Measurements from ENCODE around the gene EXOC3.
"Not testable (repeated sequence)": the region's sequence is repeated elsewhere in the genome, so short reads cannot be mapped to it uniquely, and the experiment has no call there.

The EXOC3 gene

GRCh38 chr5:470961-471749 lies 28.2 kb downstream of the EXOC3 start:
- CTCF ChIA-PET: interaction anchor here (0.5 kb wide), 1 partner anchor 199 kb away, joined by 4 read pairs; no protein-coding TSS in a partner anchor
- POLR2A ChIA-PET (ENCODE audit: low non-redundant PET): interaction anchor here (0.6 kb wide), 2 partner anchors 34 to 83 kb away, joined by 3 to 4 read pairs; no protein-coding TSS in a partner anchor
- H3K27ac ChIP-seq: peak overlapping the region; percentile 89

DNA sequence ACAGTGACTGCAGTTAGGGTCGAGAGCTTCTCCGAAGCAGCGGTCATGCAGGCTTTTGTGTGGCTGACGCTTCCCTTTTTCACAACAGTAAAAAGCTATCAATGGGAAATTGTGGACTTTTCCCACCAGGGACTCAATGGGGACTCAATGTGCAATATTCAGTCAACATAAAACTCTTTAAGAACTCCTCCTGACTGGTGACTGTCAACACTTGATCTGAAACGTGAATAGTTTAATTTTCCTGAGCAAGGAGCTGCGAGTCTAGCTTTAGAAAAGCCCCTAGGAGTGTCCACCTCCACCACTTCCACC lies 28.7 kb downstream of the EXOC3 start:
- ChIA-PET CTCF (interaction anchor here (0.5 kb wide), 1 partner anchor 198 kb away, joined by 4 read pairs; no protein-coding TSS in a partner anchor), POLR2A (ENCODE audit: low non-redundant PET) (interaction anchor here (0.6 kb wide), 2 partner anchors 33 to 84 kb away, joined by 3 to 4 read pairs; no protein-coding TSS in a partner anchor)
- TF ChIP-seq, protein P1, sequence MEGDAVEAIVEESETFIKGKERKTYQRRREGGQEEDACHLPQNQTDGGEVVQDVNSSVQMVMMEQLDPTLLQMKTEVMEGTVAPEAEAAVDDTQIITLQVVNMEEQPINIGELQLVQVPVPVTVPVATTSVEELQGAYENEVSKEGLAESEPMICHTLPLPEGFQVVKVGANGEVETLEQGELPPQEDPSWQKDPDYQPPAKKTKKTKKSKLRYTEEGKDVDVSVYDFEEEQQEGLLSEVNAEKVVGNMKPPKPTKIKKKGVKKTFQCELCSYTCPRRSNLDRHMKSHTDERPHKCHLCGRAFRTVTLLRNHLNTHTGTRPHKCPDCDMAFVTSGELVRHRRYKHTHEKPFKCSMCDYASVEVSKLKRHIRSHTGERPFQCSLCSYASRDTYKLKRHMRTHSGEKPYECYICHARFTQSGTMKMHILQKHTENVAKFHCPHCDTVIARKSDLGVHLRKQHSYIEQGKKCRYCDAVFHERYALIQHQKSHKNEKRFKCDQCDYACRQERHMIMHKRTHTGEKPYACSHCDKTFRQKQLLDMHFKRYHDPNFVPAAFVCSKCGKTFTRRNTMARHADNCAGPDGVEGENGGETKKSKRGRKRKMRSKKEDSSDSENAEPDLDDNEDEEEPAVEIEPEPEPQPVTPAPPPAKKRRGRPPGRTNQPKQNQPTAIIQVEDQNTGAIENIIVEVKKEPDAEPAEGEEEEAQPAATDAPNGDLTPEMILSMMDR (conservative IDR thresholded peaks at IDR 0.05; ENCODE audit: low read depth): no peak
- H3K27ac ChIP-seq: peak overlapping the region; percentile 89
- DNase-seq (ENCODE audit: low spot score): no peak

More at GRCh38 chr5:470961-471749, 28.2 kb downstream of the EXOC3 start:
- TF ChIP-seq, protein P1 (conservative IDR thresholded peaks at IDR 0.05; ENCODE audit: low read depth): no peak
- no peak for DNase-seq (ENCODE audit: low spot score)

DNA sequence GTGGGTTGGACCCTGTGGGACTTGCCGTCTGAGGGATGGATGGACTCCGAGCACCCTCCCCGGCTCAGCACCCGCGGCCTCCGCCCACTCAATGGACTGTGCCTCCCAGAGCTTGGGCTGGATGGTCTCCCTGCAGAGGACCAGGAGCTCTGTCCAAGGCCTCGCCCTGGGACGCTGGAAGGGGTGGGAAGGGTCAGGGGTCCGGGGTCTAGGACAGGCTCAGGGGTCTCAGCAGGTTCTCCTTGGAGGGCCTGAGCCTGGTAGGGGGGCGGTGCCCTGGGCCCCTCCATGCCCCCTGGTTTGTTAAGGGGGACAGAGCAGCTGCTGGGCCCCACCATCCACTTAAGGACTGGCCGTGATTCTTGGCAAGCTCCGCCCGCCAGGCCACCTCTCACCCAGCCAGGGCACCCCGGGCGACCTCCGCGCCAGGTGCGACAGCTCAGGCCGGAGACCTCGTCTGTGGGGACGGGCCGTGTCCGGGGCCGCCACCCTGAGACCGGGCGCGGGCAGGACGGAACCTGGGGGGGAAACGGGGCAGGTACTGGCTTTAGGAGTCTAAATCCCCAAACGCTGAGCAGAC lies 29.2 kb downstream of the EXOC3 start:
- DNase-seq (ENCODE audit: low spot score): no peak
- ChIA-PET CTCF (interaction anchor here (0.6 kb wide), 1 partner anchor 151 kb away, joined by 3 read pairs; the partner anchor contains the start of gene AHRR), POLR2A (ENCODE audit: low non-redundant PET) (interaction anchor here (0.6 to 0.8 kb wide), 3 partner anchors 26 to 84 kb away, joined by 3 to 4 read pairs (median 3); no protein-coding TSS in a partner anchor)
- TF ChIP-seq, protein P1 (conservative IDR thresholded peaks at IDR 0.05; ENCODE audit: low read depth): no peak
- H3K27ac ChIP-seq: peak overlapping the region; percentile 89

- POLR2A ChIA-PET (ENCODE audit: low non-redundant PET): interaction anchor here (0.5 to 0.8 kb wide), 2 partner anchors 27 to 155 kb away, joined by 3 read pairs; no protein-coding TSS in a partner anchor
- CTCF ChIA-PET: interaction anchor here (0.6 to 1.1 kb wide), 3 partner anchors 130 to 156 kb away, joined by 3 to 5 read pairs (median 4); partner anchors contain the start of gene AHRR
- peak overlapping the region; percentile 89 for H3K27ac ChIP-seq
Observed at GRCh38 chr5:472656-473550, 29.9 kb downstream of the EXOC3 start.

GRCh38 chr5:473551-474192 lies 30.7 kb downstream of the EXOC3 start:
- ChIA-PET POLR2A (ENCODE audit: low non-redundant PET) (interaction anchor here (0.5 kb wide), 1 partner anchor 155 kb away, joined by 3 read pairs; no protein-coding TSS in a partner anchor), CTCF (interaction anchor here (0.6 to 1.1 kb wide), 4 partner anchors 27 to 441 kb away, joined by 3 to 5 read pairs (median 4); no protein-coding TSS in a partner anchor)
- TF ChIP-seq, protein P1 (conservative IDR thresholded peaks at IDR 0.05; ENCODE audit: low read depth): no peak
- H3K27ac ChIP-seq: peak overlapping the region; percentile 89
- DNase-seq (ENCODE audit: low spot score): peak; percentile 29

More at GRCh38 chr5:472656-473550, 29.9 kb downstream of the EXOC3 start:
- TF ChIP-seq, protein P1 (conservative IDR thresholded peaks at IDR 0.05; ENCODE audit: low read depth): no peak
- DNase-seq (ENCODE audit: low spot score): peak; percentile 95

DNA sequence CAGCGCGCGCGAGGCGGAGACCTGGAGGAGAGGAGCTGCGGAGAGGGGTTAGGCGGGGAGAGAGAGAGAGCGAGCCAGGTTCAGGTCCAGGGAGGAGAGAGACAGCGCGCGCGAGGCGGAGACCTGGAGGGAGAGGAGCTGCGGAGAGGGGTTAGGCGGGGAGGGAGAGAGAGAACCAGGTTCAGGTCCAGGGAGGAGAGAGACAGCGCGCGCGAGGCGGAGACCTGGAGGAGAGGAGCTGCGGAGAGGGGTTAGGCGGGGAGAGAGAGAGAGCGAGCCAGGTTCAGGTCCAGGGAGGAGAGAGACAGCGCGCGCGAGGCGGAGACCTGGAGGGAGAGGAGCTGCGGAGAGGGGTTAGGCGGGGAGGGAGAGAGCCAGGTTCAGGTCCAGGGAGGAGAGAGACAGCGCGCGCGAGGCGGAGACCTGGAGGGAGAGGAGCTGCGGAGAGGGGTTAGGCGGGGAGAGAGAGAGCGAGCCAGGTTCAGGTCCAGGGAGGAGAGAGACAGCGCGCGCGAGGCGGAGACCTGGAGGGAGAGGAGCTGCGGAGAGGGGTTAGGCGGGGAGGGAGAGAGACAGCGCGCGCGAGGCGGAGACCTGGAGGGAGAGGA lies 31.4 kb downstream of the EXOC3 start:
- peak overlapping the region; percentile 89 for H3K27ac ChIP-seq
- POLR2A ChIA-PET (ENCODE audit: low non-redundant PET); DNase-seq (ENCODE audit: low spot score): not testable (repeated sequence)
- CTCF ChIA-PET: interaction anchor here (0.6 to 1.1 kb wide), 4 partner anchors 28 to 440 kb away, joined by 3 to 5 read pairs (median 4); no protein-coding TSS in a partner anchor
